HG03025 (cell line): Measurements from ENCODE around the gene ADARB2.

Source experiments
- ATAC-seq: cut with Tn5 transposase; IDR thresholded peaks from one replicate; pipeline ENCODE4 v1.9.1; 2021; ENCODE audit warnings: mild to moderate bottlenecking, moderate library complexity; ENCODE audit not compliant: unreplicated experiment, low FRiP score

The ADARB2 gene

GRCh38 chr10:1736144-1736971 lies 967 bp downstream of the ADARB2 start:
- ATAC-seq = no peak

- no peak for ATAC-seq
These were observed 1.8 kb downstream of the ADARB2 start for GRCh38 chr10:1735562-1735961.

GRCh38 chr10:1734288-1734687 lies 3.0 kb downstream of the ADARB2 start:
- ATAC-seq = no peak

GRCh38 chr10:1733720-1734119 lies 3.6 kb downstream of the ADARB2 start:
- ATAC-seq = no peak

- no peak for ATAC-seq
These were observed 4.7 kb downstream of the ADARB2 start for GRCh38 chr10:1732564-1732996.

GRCh38 chr10:1731592-1731991 lies 5.7 kb downstream of the ADARB2 start:
- ATAC-seq = no peak

- no peak for ATAC-seq
These were observed 7.6 kb downstream of the ADARB2 start for GRCh38 chr10:1729751-1730150.

- ATAC-seq = no peak
These were observed 10.5 kb downstream of the ADARB2 start for GRCh38 chr10:1726861-1727260.

- no peak for ATAC-seq
These were observed 12.3 kb downstream of the ADARB2 start for GRCh38 chr10:1724921-1725488.

GRCh38 chr10:1716839-1717238 lies 20.5 kb downstream of the ADARB2 start:
- no peak for ATAC-seq

GRCh38 chr10:1715821-1716220 lies 21.5 kb downstream of the ADARB2 start:
- ATAC-seq = no peak

GRCh38 chr10:1712944-1713671 lies 24.2 kb downstream of the ADARB2 start:
- ATAC-seq = no peak

GRCh38 chr10:1712314-1712713 lies 25.0 kb downstream of the ADARB2 start:
- ATAC-seq = no peak

GRCh38 chr10:1709161-1709560 lies 28.2 kb downstream of the ADARB2 start:
- ATAC-seq = no peak

GRCh38 chr10:1708746-1709145 lies 28.6 kb downstream of the ADARB2 start:
- ATAC-seq = no peak

GRCh38 chr10:1706711-1707110 lies 30.6 kb downstream of the ADARB2 start:
- ATAC-seq = no peak

- ATAC-seq = no peak
These were observed 31.1 kb downstream of the ADARB2 start for GRCh38 chr10:1706256-1706655.

- ATAC-seq = no peak
These were observed 39.1 kb downstream of the ADARB2 start for GRCh38 chr10:1698185-1698584.

GRCh38 chr10:1696106-1696505 lies 41.2 kb downstream of the ADARB2 start:
- ATAC-seq = no peak

- no peak for ATAC-seq
These were observed 47.2 kb downstream of the ADARB2 start for GRCh38 chr10:1690086-1690485.

- no peak for ATAC-seq
These were observed 48.8 kb downstream of the ADARB2 start for GRCh38 chr10:1688531-1688930.
